Measurements from ENCODE around the gene GSTM3. TPM values are rescaled to one million over a fixed set of nuclear protein-coding genes. Genes with fewer than 3 reads are reported as not detected.
A peak's percentile ranks its signal among the peaks of the same experiment; 100 is the strongest.
"Not testable (repeated sequence)": the region's sequence is repeated elsewhere in the genome, so short reads cannot be mapped to it uniquely, and the experiment has no call there.

The GSTM3 gene
- total RNA-seq, 4 donors from 2014 or later: 8.2 to 34.1 (median 24.3) TPM

GRCh38 chr1:109757936-109758786 is 17.3 kb upstream of the GSTM3 start:
- peak; percentile 6 for DNase-seq
- peaks cover 0 to 13% (median 6%) of the 10 kb centered on the region in 4 donors for H3K36me3 ChIP-seq
- no peak for TF ChIP-seq POLR2A (IDR thresholded peaks at IDR 0.05)
- no peak for TF ChIP-seq CTCF (IDR thresholded peaks at IDR 0.05)
- TF ChIP-seq EP300 (IDR thresholded peaks at IDR 0.05; ENCODE audit: low read depth): no peak
- H3K9me3 ChIP-seq: no peaks in the 10 kb centered on the region
- peaks cover 5 to 18% (median 13%) of the 10 kb centered on the region in 4 donors for H3K4me1 ChIP-seq
- no peaks in the 10 kb centered on the region for H3K27me3 ChIP-seq
- H3K27ac ChIP-seq: no peak overlapping the region
- no peak overlapping the region for H3K4me3 ChIP-seq
- WGBS, 2 donors (ENCODE audit: low coverage in 1 of 2): 85% methylated on average over 13 of the region's 13 CpGs; no CpG with 5 or more reads in 1 of the 2 donors
- in situ Hi-C loops (cut with MboI; ENCODE audit: low pct_ligation_motif_present in 1 of 4, low pct_unique_long_range_greater_than_20kb in 1 of 4, low sequenced_read_pairs in 3 of 4): no loop called here
- intact Hi-C loops (cut with DNase I; ENCODE audit: low total_unique reads): no loop called here

DNA sequence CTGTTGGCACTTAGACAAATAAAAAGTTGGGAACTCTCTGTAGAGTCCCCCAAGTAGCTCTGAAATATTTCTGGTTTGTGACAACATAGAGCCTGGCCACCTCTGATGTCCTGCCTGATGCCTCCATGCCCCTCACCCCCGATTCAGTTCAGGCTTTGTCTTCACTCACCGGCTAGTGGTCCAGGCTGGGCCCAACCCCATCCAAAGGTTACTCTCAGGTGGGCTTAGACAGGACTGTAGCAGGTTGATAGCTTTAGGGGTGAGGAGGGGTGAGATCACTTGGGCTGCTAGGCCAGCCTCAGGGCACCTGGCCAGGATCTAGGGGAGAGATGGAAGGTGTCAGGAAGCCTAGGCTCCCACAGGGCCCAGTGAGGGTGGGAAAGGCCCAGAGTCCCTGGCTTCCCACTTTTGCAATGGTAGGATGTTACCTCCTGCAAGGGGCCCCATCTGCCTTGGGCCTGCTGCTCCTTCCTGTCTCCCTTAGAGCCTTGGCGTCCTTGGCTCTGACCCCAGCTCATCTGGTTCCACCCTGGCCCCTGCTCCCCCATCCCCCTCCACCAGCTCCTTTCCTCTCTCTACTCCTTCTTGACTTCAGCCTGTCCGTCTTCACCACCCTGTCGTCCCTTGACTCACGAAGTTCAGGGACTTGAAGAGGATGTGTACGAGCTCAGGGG is 16.1 kb upstream of the GSTM3 start:
- Histone ChIP-seq H3K4me3 (no peak overlapping the region), H3K9me3 (no peaks in the 10 kb centered on the region), H3K36me3 (peaks cover 0 to 13% (median 6%) of the 10 kb centered on the region in 4 donors), H3K27me3 (no peaks in the 10 kb centered on the region), H3K4me1 (peaks cover 5 to 11% (median 8%) of the 10 kb centered on the region in 4 donors), H3K27ac (no peak overlapping the region)
- TF ChIP-seq EP300 (IDR thresholded peaks at IDR 0.05; ENCODE audit: low read depth) (no peak), CTCF (IDR thresholded peaks at IDR 0.05) (no peak)
- intact Hi-C loops (cut with DNase I; ENCODE audit: low total_unique reads): no loop called here
- 90% methylated on average over 6 of the region's 7 CpGs; no CpG with 5 or more reads in 1 of the 2 donors for WGBS, 2 donors (ENCODE audit: low coverage in 1 of 2)
- in situ Hi-C loops (cut with MboI; ENCODE audit: low pct_ligation_motif_present in 1 of 4, low pct_unique_long_range_greater_than_20kb in 1 of 4, low sequenced_read_pairs in 3 of 4): no loop called here
- DNase-seq: peak; percentile 5

DNA sequence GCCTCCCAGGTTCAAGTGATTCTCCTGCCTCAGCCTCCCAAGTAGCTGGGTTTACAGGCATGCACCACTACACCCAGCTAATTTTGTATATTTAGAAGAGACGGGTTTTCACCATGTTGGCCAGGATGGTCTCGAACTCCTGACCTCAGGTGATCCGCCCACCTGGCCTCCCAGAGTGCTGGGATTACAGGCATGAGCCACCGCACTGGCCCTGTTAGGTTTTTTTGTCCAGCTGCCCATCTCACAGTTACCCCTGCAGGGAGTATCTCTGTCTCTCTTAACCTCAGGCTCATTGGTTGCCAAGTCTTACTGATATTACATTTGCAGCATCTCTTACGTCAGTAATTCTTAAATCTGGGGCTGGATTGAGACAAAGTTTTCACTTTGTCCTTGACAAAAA is 15.5 kb upstream of the GSTM3 start:
- H3K27ac ChIP-seq; DNase-seq; intact Hi-C loops (cut with DNase I; ENCODE audit: low total_unique reads); H3K4me1 ChIP-seq; H3K4me3 ChIP-seq; H3K27me3 ChIP-seq; H3K9me3 ChIP-seq; in situ Hi-C loops (cut with MboI; ENCODE audit: low pct_ligation_motif_present in 1 of 4, low pct_unique_long_range_greater_than_20kb in 1 of 4, low sequenced_read_pairs in 3 of 4): not testable (repeated sequence)
- peaks cover 0 to 13% (median 6%) of the 10 kb centered on the region in 4 donors for H3K36me3 ChIP-seq
- WGBS, 2 donors (ENCODE audit: low coverage in 1 of 2): 86 to 100% methylated on average over 2 to 5 of the region's 5 CpGs

DNA sequence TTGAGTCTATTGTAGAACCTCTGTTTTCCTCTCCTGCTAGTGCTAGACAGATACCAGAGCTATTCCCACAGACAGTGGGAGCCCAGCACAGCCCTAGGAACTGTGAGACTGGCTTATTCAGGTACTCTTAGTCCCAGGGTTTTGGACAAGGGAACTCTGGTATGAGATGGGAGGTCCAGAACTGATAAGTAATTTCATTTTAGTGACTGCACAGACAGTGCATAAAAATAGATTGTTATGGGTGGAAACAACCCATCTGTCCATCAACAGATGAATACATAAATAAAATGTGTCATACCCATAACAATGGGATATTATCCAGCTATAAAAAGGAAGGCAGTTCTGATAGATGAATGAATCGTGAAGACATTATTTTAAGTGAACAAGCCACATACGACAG is 13.9 kb upstream of the GSTM3 start:
- no peak for TF ChIP-seq POLR2AphosphoS5 (IDR thresholded peaks at IDR 0.05)
- TF ChIP-seq EP300 (IDR thresholded peaks at IDR 0.05; ENCODE audit: low read depth): no peak
- TF ChIP-seq POLR2A (IDR thresholded peaks at IDR 0.05): no peak
- TF ChIP-seq CTCF (IDR thresholded peaks at IDR 0.05): no peak
- intact Hi-C loops (cut with DNase I; ENCODE audit: low total_unique reads) (no loop called here), in situ Hi-C loops (cut with MboI; ENCODE audit: low pct_ligation_motif_present in 1 of 4, low pct_unique_long_range_greater_than_20kb in 1 of 4, low sequenced_read_pairs in 3 of 4) (no loop called here)
- Histone ChIP-seq H3K36me3 (peaks cover 0 to 18% (median 7%) of the 10 kb centered on the region in 4 donors), H3K9me3 (no peaks in the 10 kb centered on the region), H3K27me3 (no peaks in the 10 kb centered on the region), H3K4me3 (no peak overlapping the region), H3K4me1 (no peaks in the 10 kb centered on the region), H3K27ac (no peak overlapping the region)
- 50 to 69% methylated on average over 2 of the region's 2 CpGs for WGBS, 2 donors (ENCODE audit: low coverage in 1 of 2)
- DNase-seq: no peak
